ENCODE data around the gene MLIP. TPM values are rescaled to one million over a fixed set of nuclear protein-coding genes. Genes with fewer than 3 reads are reported as not detected.

The MLIP gene
- total and polyA plus RNA-seq, 2 of the 8 experiments (the other 6 are each of a cell fraction or from before 2014, with no cell fraction given), result not detected

DNA sequence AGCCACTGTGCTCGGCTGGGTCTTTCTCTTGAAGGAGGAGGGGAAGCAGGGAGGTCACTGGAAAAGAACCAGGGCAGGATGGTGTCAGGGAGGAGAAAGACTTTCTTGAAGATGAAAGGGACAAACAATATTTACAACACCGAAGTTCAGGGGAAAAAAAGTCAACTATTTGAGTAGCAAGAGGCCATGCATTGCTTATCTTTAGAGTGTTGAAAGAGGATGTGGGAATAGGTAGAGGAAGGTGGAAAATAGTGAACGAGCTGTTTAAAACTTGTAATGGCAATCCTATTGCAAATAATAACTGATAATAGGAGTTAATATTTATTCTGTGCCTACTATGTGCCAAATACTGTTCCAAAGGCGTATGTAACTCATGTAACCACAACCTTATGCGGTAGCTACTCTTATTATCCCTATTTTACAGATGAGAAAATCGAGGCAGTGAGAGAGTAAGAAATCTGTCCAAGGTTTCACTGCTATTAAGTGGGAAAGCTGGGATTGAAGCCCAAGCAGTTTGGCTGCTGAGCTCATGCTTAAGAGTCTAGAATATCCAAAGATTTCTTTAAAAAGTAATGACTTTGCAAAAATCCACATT, 12.7 kb upstream of the MLIP start:
- Histone ChIP-seq H2AFZ (ENCODE audit: low read length) (no peak overlapping the region), H2AK5ac (ENCODE audit: low read depth, low read length) (no peak overlapping the region), H3K23me2 (ENCODE audit: low read depth, low read length) (no peaks in the 10 kb centered on the region), H4K8ac (ENCODE audit: extremely low read depth, insufficient read depth, low read length) (no peak overlapping the region), H3K27me3 (replicated peaks in 1 of 4; ENCODE audit: control insufficient read depth in 3 of 4, extremely low read depth in 1 of 4, insufficient read depth in 3 of 4, low read length in 3 of 4) (no peaks in the 10 kb centered on the region), H3K36me3 (ENCODE audit: control insufficient read depth in 2 of 4, insufficient read depth in 4 of 4, low read length in 3 of 4) (no peaks in the 10 kb centered on the region), H4K20me1 (replicated peaks in 1 of 2; ENCODE audit: control insufficient read depth in 1 of 2, insufficient read depth in 2 of 2, low read length in 2 of 2) (no peaks in the 10 kb centered on the region), H2BK12ac (ENCODE audit: low read depth, low read length) (no peak overlapping the region), H3K4ac (replicated peaks; ENCODE audit: insufficient read length, low read depth, low read length) (no peak overlapping the region), H2BK120ac (replicated peaks; ENCODE audit: low read depth, low read length) (no peak overlapping the region), H3K9ac (replicated peaks in 1 of 4; ENCODE audit: extremely low read depth in 1 of 4, low read depth in 3 of 4, low read length in 3 of 4) (no peak overlapping the region), H3K23ac (ENCODE audit: insufficient read length) (no peak overlapping the region), H3K27ac (ENCODE audit: low read depth, low read length) (no peak overlapping the region), H3K14ac (ENCODE audit: insufficient read length) (no peak overlapping the region), H3K4me2 (ENCODE audit: insufficient read depth in 1 of 2, low read depth in 2 of 2, low read length in 2 of 2) (no peak overlapping the region), H4K91ac (replicated peaks; ENCODE audit: insufficient read length, low read length) (no peak overlapping the region), H2BK5ac (ENCODE audit: low read depth, low read length) (no peak overlapping the region), H4K5ac (ENCODE audit: insufficient read length, low read depth, low read length) (no peak overlapping the region), H2BK15ac (ENCODE audit: low read length) (no peak overlapping the region), H3K18ac (ENCODE audit: extremely low read depth, low read length) (no peak overlapping the region), H3K79me2 (ENCODE audit: control insufficient read depth in 1 of 2, insufficient read depth in 2 of 2, low read length in 2 of 2) (no peaks in the 10 kb centered on the region), H3K4me3 (ENCODE audit: extremely low read depth in 1 of 4, insufficient read depth in 2 of 4, low read depth in 3 of 4, low read length in 4 of 4) (no peak overlapping the region), H3K9me3 (ENCODE audit: insufficient read depth in 2 of 2, low read depth in 1 of 2, low read length in 1 of 2) (no peaks in the 10 kb centered on the region), H3K4me1 (replicated peaks in 1 of 4; ENCODE audit: control insufficient read depth in 3 of 4, insufficient read depth in 4 of 4, low read length in 3 of 4) (no peaks in the 10 kb centered on the region), H3K79me1 (ENCODE audit: low read depth, low read length) (no peaks in the 10 kb centered on the region), H3K56ac (replicated peaks; ENCODE audit: insufficient read length, low read depth, low read length) (no peak overlapping the region), H2BK20ac (ENCODE audit: low read length) (no peak overlapping the region)
- DNase-seq (ENCODE audit: low read depth in 1 of 2, low spot score in 2 of 2), result no peak
- FAIRE-seq, result no peak
- TF ChIP-seq JUN (IDR thresholded peaks at IDR 0.05; ENCODE audit: low read depth, low read length) (no peak), JUND (IDR thresholded peaks at IDR 0.05; ENCODE audit: low read length) (no peak)
- WGBS, 2 experiments (ENCODE audit: extremely low coverage in 1 of 2, insufficient coverage in 1 of 2, insufficient read length in 1 of 2, insufficient replicate concordance in 2 of 2, low coverage in 1 of 2, low lambda C conversion rate in 2 of 2, missing lambda C conversion rate in 1 of 2), result 91% methylated on average over 6 of the region's 6 CpGs; no CpG with 5 or more reads in 1 of the 2 experiments
- ChIA-PET POLR2A (ENCODE audit: partially characterized antibody) (no interaction called here), CTCF (ENCODE audit: partially characterized antibody) (no interaction called here)
